Fibroblast of pulmonary artery (primary cell): Measurements from ENCODE around the gene MAU2.

ENCODE experiments used
- DNase-seq: peaks from one replicate; pipeline ENCODE4 v3.0.0-alpha.2; 2010; ENCODE audit warnings: low read depth
- H3K4me3 ChIP-seq: replicated peaks from 2 replicates; pipeline ENCODE4 v1.5.1; 2011; ENCODE audit warnings: low read depth, mild to moderate bottlenecking, control low read depth, low read length, moderate library complexity
- TF ChIP-seq, protein P1 (sequence below): IDR thresholded peaks from 2 replicates; pipeline ENCODE4 v1.5.1; 2011; ENCODE audit warnings: mild to moderate bottlenecking, control low read depth, low read length, inconsistent platforms; ENCODE audit errors: missing control alignments

Gene MAU2

DNA sequence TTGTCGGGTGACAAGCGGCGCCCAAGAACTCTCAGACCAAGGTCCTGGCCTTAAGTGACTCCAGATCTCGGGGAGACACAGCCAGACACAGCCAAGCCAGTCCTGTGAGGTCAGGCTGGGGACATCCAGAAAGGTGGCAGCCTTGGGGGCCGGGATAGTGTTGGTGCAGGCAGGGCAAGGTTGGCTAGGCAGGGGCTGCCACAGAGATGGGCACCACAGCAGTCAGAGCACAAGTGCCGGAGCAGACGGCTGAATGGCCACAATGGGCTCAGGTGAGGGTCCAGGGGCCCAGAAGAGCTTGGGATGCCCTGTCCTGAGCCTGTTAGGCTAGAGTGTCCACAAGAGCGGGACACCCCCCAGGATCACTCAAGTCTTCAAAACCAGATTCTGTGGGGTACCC lies 32.2 kb downstream of the MAU2 start:
- no peak overlapping the region for H3K4me3 ChIP-seq

DNA sequence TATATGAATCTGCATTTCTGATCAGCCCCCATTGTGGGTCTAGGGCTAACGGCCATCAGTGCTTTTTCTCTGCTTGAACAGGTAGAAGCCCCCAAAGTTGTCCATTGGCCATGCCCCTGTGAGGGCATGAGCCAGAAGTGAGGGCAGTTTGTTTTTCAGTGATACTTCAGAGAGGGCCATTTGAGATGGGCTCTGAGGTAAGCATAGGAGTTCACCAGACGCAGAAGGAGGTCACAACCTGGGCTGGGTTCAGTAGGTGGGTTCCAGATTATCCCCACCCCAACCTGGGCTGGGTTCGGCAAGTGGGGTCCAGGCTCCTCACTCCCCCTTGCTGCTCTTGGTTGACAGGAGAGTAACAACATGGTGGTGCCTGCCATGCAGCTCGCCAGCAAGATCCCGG lies 33.4 kb downstream of the MAU2 start:
- no peak overlapping the region for H3K4me3 ChIP-seq
- DNase-seq = no peak
- TF ChIP-seq, protein P1, sequence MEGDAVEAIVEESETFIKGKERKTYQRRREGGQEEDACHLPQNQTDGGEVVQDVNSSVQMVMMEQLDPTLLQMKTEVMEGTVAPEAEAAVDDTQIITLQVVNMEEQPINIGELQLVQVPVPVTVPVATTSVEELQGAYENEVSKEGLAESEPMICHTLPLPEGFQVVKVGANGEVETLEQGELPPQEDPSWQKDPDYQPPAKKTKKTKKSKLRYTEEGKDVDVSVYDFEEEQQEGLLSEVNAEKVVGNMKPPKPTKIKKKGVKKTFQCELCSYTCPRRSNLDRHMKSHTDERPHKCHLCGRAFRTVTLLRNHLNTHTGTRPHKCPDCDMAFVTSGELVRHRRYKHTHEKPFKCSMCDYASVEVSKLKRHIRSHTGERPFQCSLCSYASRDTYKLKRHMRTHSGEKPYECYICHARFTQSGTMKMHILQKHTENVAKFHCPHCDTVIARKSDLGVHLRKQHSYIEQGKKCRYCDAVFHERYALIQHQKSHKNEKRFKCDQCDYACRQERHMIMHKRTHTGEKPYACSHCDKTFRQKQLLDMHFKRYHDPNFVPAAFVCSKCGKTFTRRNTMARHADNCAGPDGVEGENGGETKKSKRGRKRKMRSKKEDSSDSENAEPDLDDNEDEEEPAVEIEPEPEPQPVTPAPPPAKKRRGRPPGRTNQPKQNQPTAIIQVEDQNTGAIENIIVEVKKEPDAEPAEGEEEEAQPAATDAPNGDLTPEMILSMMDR = no peak

More for the DNA sequence above, 32.2 kb downstream of the MAU2 start:
- TF ChIP-seq, protein P1 = no peak
- no peak for DNase-seq

DNA sequence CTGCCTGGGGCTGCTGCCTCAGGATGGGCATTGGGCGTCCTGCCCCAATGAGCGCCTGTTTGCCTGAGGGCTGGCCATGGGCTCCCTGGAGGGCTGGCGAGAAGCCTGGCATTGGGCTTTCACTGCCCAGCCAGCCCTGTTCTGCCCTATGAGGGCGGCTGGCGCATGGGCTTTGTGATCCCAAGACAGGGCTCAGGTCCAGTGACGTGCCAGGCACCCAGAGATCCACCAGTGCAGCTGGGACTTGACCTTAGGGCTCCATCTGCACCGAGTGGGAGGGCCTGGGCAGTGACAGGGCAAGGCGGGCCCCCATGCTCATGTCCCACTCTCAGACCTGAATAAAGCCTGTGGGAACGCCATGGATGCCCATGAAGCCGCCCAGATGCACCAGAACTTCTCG lies 34.3 kb downstream of the MAU2 start:
- TF ChIP-seq, protein P1 = no peak
- H3K4me3 ChIP-seq = no peak overlapping the region
- DNase-seq = no peak

DNA sequence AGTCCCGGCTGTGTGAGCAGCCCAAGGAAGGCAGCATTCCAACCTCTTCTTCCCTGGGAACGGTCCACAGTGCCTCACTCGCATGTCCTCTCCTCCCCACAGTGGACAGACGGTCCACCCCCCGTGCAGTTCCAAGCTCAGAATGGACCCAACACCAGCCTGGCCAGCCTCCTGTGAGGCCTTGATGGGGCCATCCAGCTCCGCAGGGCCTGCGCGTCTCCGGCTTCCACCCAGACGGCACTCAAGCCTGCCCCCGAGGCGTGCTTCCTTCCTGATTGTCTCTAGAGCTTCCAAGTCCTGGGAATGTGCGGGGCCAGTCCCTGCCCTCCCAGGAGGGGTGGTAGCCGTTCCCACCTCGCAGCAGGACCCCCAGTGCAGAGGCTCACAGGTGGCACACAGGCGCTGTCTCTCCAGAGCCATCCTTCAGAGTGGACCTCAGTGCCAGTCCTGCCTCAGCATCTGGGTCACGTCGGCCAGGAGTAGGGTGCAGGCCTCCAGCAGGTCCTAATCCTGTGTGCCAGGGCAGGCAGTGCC lies 35.0 kb downstream of the MAU2 start:
- TF ChIP-seq, protein P1 = no peak
- no peak overlapping the region for H3K4me3 ChIP-seq

DNA sequence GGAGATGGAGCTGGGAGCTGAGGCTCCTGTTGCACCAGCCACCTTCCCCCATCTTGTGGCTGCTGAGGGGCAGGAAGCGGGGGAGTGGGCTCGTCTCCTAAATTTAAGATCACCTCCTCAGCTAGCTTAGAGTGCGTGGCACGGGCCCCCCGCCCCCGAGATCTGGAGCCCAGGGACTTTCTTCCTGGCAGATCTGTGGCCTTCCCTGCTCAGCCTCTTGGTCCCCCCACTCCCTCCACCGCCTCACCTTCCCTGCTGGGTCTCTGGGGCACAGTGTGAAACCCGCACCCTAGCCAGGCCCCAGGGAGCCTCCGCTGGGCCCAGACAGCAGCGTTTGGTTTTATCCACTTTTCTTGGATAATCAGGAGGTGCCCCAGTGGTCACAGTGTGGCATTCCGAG lies 35.9 kb downstream of the MAU2 start:
- DNase-seq = no peak
- TF ChIP-seq, protein P1 = no peak
- no peak overlapping the region for H3K4me3 ChIP-seq

More for the DNA sequence above, 35.0 kb downstream of the MAU2 start:
- DNase-seq = no peak

DNA sequence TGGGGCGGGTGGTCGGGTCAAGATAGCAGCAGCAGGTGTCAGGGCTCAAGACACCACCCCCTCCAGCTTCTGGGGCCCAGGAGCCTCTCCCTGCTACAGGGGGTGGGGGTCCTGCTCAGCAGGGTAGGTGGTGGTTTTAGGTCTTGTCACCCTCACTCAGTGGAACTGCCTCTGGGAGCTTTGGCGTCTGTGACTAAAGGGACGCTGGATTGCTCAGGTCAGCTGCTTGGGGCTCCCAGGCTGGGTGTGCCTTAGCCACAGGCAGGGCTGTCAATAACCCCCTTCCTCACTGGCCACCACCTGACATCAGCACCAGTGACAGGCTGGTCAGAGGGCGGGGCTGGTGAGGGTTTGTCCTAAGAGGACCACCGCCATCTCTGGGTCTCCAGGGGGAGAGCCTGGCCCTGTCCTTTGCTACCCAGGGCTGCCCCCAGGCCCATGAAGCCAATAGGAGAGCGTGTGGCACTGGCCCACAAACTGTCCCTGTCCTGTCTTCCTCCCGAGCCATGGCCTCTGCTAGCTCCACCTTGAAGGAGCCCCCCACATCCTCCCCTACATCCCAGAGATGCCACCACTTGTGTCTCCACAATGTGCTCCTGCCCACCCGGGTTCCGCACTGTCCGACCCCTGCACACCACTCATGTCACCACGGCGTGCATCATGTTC lies 36.4 kb downstream of the MAU2 start:
- TF ChIP-seq, protein P1 = no peak
- DNase-seq = no peak

More for the DNA sequence above, 36.4 kb downstream of the MAU2 start:
- H3K4me3 ChIP-seq = no peak overlapping the region
